HL-60 (cell line): Measurements from ENCODE around the gene MAGEL2.

ENCODE experiments used
- DNase-seq, 2 experiments: peaks; one replicate each; pipeline ENCODE4 v3.0.0-alpha.2; 2010 to 2020; ENCODE audit warnings: low read depth in 1 of 2, low spot score in 1 of 2
- H3K27ac ChIP-seq: fragments of 250-450 bp; sonication (Bioruptor Pico); replicated peaks from 2 replicates; pipeline ENCODE4 v1.5.1; 2020; ENCODE audit warnings: mild to moderate bottlenecking, moderate library complexity
- H3K27me3 ChIP-seq: fragments of 250-450 bp; sonication (Bioruptor Pico); 2 replicates; pipeline ENCODE4 v1.5.1; 2021; ENCODE audit warnings: mild to moderate bottlenecking, moderate library complexity; ENCODE audit not compliant: insufficient read depth, poor library complexity, severe bottlenecking
- H3K4me3 ChIP-seq: replicated peaks from 2 replicates; pipeline ENCODE4 v1.5.1; 2011; ENCODE audit warnings: mild to moderate bottlenecking, control low read depth, low read length; ENCODE audit not compliant: insufficient read depth
- CTCF ChIP-seq: IDR thresholded peaks from one replicate; pipeline ENCODE4 v1.5.1; 2011; ENCODE audit warnings: low read length, control low read depth, inconsistent platforms; ENCODE audit not compliant: insufficient read depth
- GABPA ChIP-seq: IDR thresholded peaks from 2 replicates; pipeline ENCODE4 v1.6.1; 2012; ENCODE audit warnings: low read depth
- POLR2AphosphoS5 ChIP-seq: IDR thresholded peaks from 2 replicates; pipeline ENCODE4 v1.6.1; 2012; ENCODE audit warnings: low read depth
- REST ChIP-seq: IDR thresholded peaks from 2 replicates; pipeline ENCODE4 v1.6.1; 2012; ENCODE audit warnings: low read depth; ENCODE audit not compliant: insufficient replicate concordance
- SPI1 ChIP-seq: IDR thresholded peaks from 2 replicates; pipeline ENCODE4 v1.6.1; 2012; ENCODE audit warnings: low read depth, mild to moderate bottlenecking, borderline replicate concordance

Gene MAGEL2

GRCh38 chr15:23670970-23671369 lies 23.3 kb upstream of the MAGEL2 start:
- Histone ChIP-seq H3K27ac (no peak overlapping the region), H3K4me3 (no peak overlapping the region), H3K27me3 (no peaks in the 10 kb centered on the region)
- no peak for TF ChIP-seq POLR2AphosphoS5
- TF ChIP-seq CTCF, result no peak
- TF ChIP-seq GABPA, result no peak
- no peak for TF ChIP-seq SPI1
- no peak for TF ChIP-seq REST
- no peak for DNase-seq

DNA sequence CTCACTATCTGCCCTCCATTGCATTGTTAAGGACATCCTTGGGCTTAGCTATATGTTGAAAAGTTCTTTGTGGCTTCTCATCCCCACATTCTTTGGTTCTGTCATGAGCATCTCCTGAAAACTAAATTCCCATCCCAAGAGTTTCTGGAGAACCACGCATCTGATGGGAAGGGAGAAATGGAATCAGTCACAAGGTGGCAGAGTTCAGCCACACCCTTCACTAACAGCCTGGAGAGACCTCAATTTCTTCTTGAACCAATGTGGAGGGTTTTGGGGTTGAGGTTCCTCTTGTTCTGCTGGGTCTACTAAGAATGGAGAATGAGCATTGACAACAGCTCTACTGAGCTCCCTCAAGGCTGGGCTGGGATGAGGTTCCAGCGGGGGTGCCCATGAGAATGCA lies 15.6 kb upstream of the MAGEL2 start:
- H3K27me3 ChIP-seq, result no peaks in the 10 kb centered on the region
- TF ChIP-seq CTCF, result no peak
- TF ChIP-seq SPI1, result no peak
- TF ChIP-seq GABPA, result no peak
- no peak for TF ChIP-seq POLR2AphosphoS5
- TF ChIP-seq REST, result no peak
- no peak overlapping the region for H3K4me3 ChIP-seq
- no peak for DNase-seq
- H3K27ac ChIP-seq, result no peak overlapping the region

DNA sequence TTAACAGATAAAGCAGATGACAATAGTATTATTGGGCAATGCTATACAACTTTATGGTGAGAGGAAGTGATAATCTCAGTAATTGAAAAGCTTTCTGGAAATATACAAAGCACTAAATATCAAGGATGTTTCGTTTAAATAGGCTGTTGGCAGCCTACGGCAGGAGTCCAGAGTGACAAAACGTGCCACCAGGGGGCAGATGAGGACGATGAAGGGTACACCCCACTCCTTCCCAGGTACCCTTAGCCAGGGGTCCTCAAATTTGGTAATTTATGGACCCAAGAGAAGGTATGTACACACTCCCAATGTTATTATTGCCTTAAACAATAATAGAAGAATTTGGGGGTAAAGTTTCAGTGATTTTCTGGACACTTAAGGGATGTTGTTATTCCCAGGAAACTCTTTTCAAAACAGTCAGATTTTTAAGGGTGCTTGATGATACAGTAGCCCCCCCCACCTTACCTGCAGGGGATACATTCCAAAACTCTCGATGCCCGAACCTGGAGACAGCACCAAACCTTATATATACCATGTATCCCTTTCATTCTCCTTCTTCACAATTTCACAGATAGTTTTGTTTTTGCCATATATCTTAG lies 1.4 kb upstream of the MAGEL2 start:
- peak in 1 of 2 experiments; percentile 12 for DNase-seq
- TF ChIP-seq CTCF (peak; percentile 23), REST (no peak)
- no peaks in the 10 kb centered on the region for H3K27me3 ChIP-seq
- no peak overlapping the region for H3K4me3 ChIP-seq
- H3K27ac ChIP-seq, result no peak overlapping the region
